Caco-2 (cell line): ENCODE measurements around the gene WDR36. TPM values are rescaled to one million over a fixed set of nuclear protein-coding genes. Genes with fewer than 3 reads are reported as not detected.
A peak's percentile ranks its signal among the peaks of the same experiment; 100 is the strongest.

Experiments
- BruUV-seq: library from RNA; stranded (reverse); fragments of 400-500 nt; replicated peaks from 2 replicates; lab custom pipeline; 2021; lab: Mats Ljungman, UMichigan
- CTCF ChIA-PET: fragments of 300-600 bp; sonication (Branson Sonifier 250); formaldehyde crosslinking; loops from one replicate; lab custom pipeline; 2022; ENCODE audit warnings: antibody characterized with exemption; lab: Charles Lee
- POLR2A ChIA-PET: fragments of 300-600 bp; sonication (Branson Sonifier 250); formaldehyde crosslinking; loops from one replicate; lab custom pipeline; 2022; ENCODE audit warnings: antibody characterized with exemption; lab: Charles Lee
- DNase-seq, 2 experiments: peaks; one replicate each; pipeline versions ENCODE4 v3.0.0 to v3.0.0-alpha.2; 2020 to 2022
- H3K27me3 ChIP-seq: replicated peaks from 2 replicates; pipeline ENCODE4 v1.6.0; 2011; ENCODE audit warnings: low read length; ENCODE audit not compliant: control insufficient read depth, insufficient read depth
- H3K36me3 ChIP-seq: 2 replicates; pipeline ENCODE4 v1.5.1; 2011; ENCODE audit warnings: low read length; ENCODE audit not compliant: control insufficient read depth, insufficient read depth
- H3K4me1 ChIP-seq: fragments of 250-450 bp; sonication (Bioruptor Pico); 2 replicates; pipeline ENCODE4 v1.5.1; 2020; ENCODE audit warnings: mild to moderate bottlenecking
- H3K4me3 ChIP-seq: 2 replicates; pipeline ENCODE4 v1.5.1; 2011; ENCODE audit warnings: low read depth, mild to moderate bottlenecking, control low read depth, low read length
- H3K9me3 ChIP-seq: fragments of 250-450 bp; sonication (Bioruptor Pico); 2 replicates; pipeline ENCODE4 v1.5.1; 2020; ENCODE audit warnings: mild to moderate bottlenecking, moderate library complexity
- H3K27ac Mint-ChIP-seq: one replicate; pipeline ENCODE4 v1.8.0; 2022; ENCODE audit warnings: mixed read lengths; ENCODE audit not compliant: unreplicated experiment
- H3K27me3 Mint-ChIP-seq: one replicate; pipeline ENCODE4 v1.8.0; 2022; ENCODE audit warnings: mixed read lengths; ENCODE audit not compliant: insufficient read depth, unreplicated experiment
- H3K36me3 Mint-ChIP-seq: one replicate; pipeline ENCODE4 v1.8.0; 2022; ENCODE audit warnings: mild to moderate bottlenecking, mixed read lengths; ENCODE audit not compliant: insufficient read depth, unreplicated experiment
- H3K4me1 Mint-ChIP-seq: one replicate; pipeline ENCODE4 v1.8.0; 2022; ENCODE audit warnings: low read depth, mixed read lengths; ENCODE audit not compliant: unreplicated experiment
- H3K4me3 Mint-ChIP-seq: one replicate; pipeline ENCODE4 v1.8.0; 2022; ENCODE audit warnings: mild to moderate bottlenecking, moderate library complexity, mixed read lengths; ENCODE audit not compliant: unreplicated experiment
- H3K9me3 Mint-ChIP-seq: one replicate; pipeline ENCODE4 v1.8.0; 2022; ENCODE audit warnings: mixed read lengths; ENCODE audit not compliant: unreplicated experiment
- CTCF ChIP-seq, 2 experiments: fragments of 200-600 bp in 1 of 2; IDR thresholded peaks; 1 replicate in 1 of 2; 2 replicates in 1 of 2; pipeline versions ENCODE4 v1.5.1 to v1.8.0; 2011 to 2022; ENCODE audit warnings: antibody characterized with exemption in 1 of 2, control low read depth in 1 of 2, inconsistent platforms in 1 of 2, low read depth in 1 of 2, low read length in 1 of 2, mild to moderate bottlenecking in 1 of 2, moderate library complexity in 1 of 2; ENCODE audit not compliant: insufficient read depth in 1 of 2, severe bottlenecking in 1 of 2, unreplicated experiment in 1 of 2
- intact Hi-C: fragments of 100-400 bp; cut with micrococcal nuclease; formaldehyde crosslinking; loops from one replicate; pipeline ENCODE4 v1.10.0; 2022; ENCODE audit not compliant: unreplicated experiment
- total RNA-seq: library from RNA; stranded (reverse); gene quantifications from 2 replicates; pipeline ENCODE4 v1.2.3, GENCODE V29; 2022

WDR36 gene
- total RNA-seq, 1 experiment from 2014 or later = 33.5 TPM

DNA sequence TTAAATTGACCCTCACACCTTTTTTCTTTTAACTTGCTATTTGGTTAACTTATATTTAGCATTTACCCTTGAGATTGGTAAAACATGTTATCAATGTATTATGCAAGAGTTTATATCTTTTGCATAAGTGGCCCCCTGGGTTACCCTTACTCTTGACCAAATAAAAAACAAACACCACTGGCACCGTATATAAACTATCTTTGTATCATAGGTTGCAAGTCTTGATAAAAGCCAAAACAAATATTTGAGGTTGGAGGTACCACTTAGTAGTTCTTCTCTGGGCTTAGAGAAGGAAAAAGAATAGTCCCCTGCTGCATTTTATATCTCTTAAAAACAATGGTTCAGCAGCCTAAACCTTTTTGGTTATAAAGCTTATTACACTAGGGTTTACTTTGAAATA, 61.3 kb downstream of the WDR36 start:
- H3K9me3 Mint-ChIP-seq = no peaks in the 10 kb centered on the region
- Histone ChIP-seq H3K4me1 (no peaks in the 10 kb centered on the region), H3K27me3 (no peaks in the 10 kb centered on the region), H3K9me3 (no peaks in the 10 kb centered on the region), H3K4me3 (no peak overlapping the region), H3K36me3 (no peaks in the 10 kb centered on the region)
- H3K36me3 Mint-ChIP-seq = no peaks in the 10 kb centered on the region
- no peak for DNase-seq
- no peak for TF ChIP-seq CTCF (IDR thresholded peaks at IDR 0.05; ENCODE audit: insufficient read depth in 1 of 2, low read depth in 1 of 2, low read length in 1 of 2, severe bottlenecking in 1 of 2, unreplicated experiment in 1 of 2)
- no TSS peak for BruUV-seq
- no peak overlapping the region for H3K4me3 Mint-ChIP-seq
- intact Hi-C loops = no loop called here
- no peak overlapping the region for H3K27ac Mint-ChIP-seq
- ChIA-PET POLR2A (no interaction called here), CTCF (no interaction called here)
- H3K4me1 Mint-ChIP-seq = no peaks in the 10 kb centered on the region
- H3K27me3 Mint-ChIP-seq = peaks cover 17% of the 10 kb centered on the region

DNA sequence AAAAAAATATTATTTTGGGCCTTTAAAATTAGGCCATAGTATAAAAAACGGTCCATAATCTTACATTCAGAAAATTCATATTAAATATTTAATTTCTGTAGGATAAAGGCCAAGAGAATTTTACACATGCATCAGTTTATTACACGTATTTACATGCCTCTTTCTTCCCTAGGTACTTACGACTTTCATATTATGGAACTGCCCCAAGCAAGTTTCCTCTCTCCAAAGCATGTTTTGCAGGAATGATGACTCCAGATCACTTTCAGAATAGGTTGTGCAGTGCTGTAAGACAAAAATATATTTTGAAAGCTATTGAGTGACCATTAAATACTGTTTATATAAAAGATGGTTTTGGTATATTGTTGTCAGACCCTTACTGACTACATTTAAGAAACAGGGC, 61.8 kb downstream of the WDR36 start:
- Histone ChIP-seq H3K4me3 (no peak overlapping the region), H3K4me1 (no peaks in the 10 kb centered on the region), H3K27me3 (no peaks in the 10 kb centered on the region), H3K9me3 (no peaks in the 10 kb centered on the region), H3K36me3 (no peaks in the 10 kb centered on the region)
- BruUV-seq = no TSS peak
- intact Hi-C loops = no loop called here
- H3K4me3 Mint-ChIP-seq = no peak overlapping the region
- POLR2A ChIA-PET = no interaction called here
- H3K27me3 Mint-ChIP-seq = peaks cover 14% of the 10 kb centered on the region
- TF ChIP-seq CTCF (IDR thresholded peaks at IDR 0.05; ENCODE audit: insufficient read depth in 1 of 2, low read depth in 1 of 2, low read length in 1 of 2, severe bottlenecking in 1 of 2, unreplicated experiment in 1 of 2) = no peak
- no peaks in the 10 kb centered on the region for H3K9me3 Mint-ChIP-seq
- no peak for DNase-seq
- H3K36me3 Mint-ChIP-seq = no peaks in the 10 kb centered on the region
- H3K4me1 Mint-ChIP-seq = no peaks in the 10 kb centered on the region
- no peak overlapping the region for H3K27ac Mint-ChIP-seq
- CTCF ChIA-PET = no interaction called here

- ChIA-PET POLR2A (interaction anchor here (0.6 kb wide), 1 partner anchor 477 kb away, joined by 3 read pairs; no protein-coding TSS in a partner anchor), CTCF (interaction anchor here (0.6 to 1.0 kb wide), 2 partner anchors 79 to 305 kb away, joined by 3 read pairs; no protein-coding TSS in a partner anchor)
- Mint-ChIP-seq H3K36me3 (no peaks in the 10 kb centered on the region), H3K4me3 (no peak overlapping the region), H3K27me3 (peaks cover 10% of the 10 kb centered on the region), H3K27ac (no peak overlapping the region), H3K9me3 (no peaks in the 10 kb centered on the region), H3K4me1 (no peaks in the 10 kb centered on the region)
- no TSS peak for BruUV-seq
- intact Hi-C loops = loop anchor here (1.0 to 5.0 kb wide), 3 partner anchors 121 to 989 kb away; no protein-coding TSS in a partner anchor
- TF ChIP-seq CTCF (IDR thresholded peaks at IDR 0.05; ENCODE audit: insufficient read depth in 1 of 2, low read depth in 1 of 2, low read length in 1 of 2, severe bottlenecking in 1 of 2, unreplicated experiment in 1 of 2) = peak; percentile 97 to 99
- Histone ChIP-seq H3K9me3 (no peaks in the 10 kb centered on the region), H3K4me1 (no peaks in the 10 kb centered on the region), H3K4me3 (no peak overlapping the region), H3K27me3 (no peaks in the 10 kb centered on the region), H3K36me3 (no peaks in the 10 kb centered on the region)
- DNase-seq = peak; percentile 65 to 75
These were observed 66.1 kb downstream of the WDR36 start for GRCh38 chr5:111158105-111158744.
